Suprapubic skin (tissue), 4 donors: ENCODE measurements around the gene CAMKK1. TPM values are rescaled to one million over a fixed set of nuclear protein-coding genes. Genes with fewer than 3 reads are reported as not detected.
"Not testable (repeated sequence)": the region's sequence is repeated elsewhere in the genome, so short reads cannot be mapped to it uniquely, and the experiment has no call there.

ENCODE experiments used
- DNase-seq, 2 donors: peaks; one replicate each; pipeline ENCODE4 v3.0.0-alpha.2; 2019; ENCODE audit warnings: low spot score in 2 of 2
- H3K27ac ChIP-seq: fragments of 200-600 bp; sonication (generic); one replicate; pipeline ENCODE4 v1.5.1; 2019
- H3K27me3 ChIP-seq: fragments of 200-600 bp; sonication (generic); one replicate; pipeline ENCODE4 v1.5.1; 2019
- H3K36me3 ChIP-seq: fragments of 200-600 bp; sonication (generic); one replicate; pipeline ENCODE4 v1.5.1; 2019
- H3K4me1 ChIP-seq: fragments of 200-600 bp; sonication (generic); one replicate; pipeline ENCODE4 v1.5.1; 2019
- H3K4me3 ChIP-seq: fragments of 200-600 bp; sonication (generic); one replicate; pipeline ENCODE4 v1.5.1; 2019; ENCODE audit warnings: mild to moderate bottlenecking
- H3K9me3 ChIP-seq: fragments of 200-600 bp; sonication (generic); one replicate; pipeline ENCODE4 v1.5.1; 2019
- CTCF ChIP-seq, 2 donors: fragments of 200-600 bp in 1 of 2; fragments of 450-650 bp in 1 of 2; sonication (generic) in 1 of 2; IDR thresholded peaks; one replicate each; pipeline ENCODE4 v1.5.1; 2016 to 2019; ENCODE audit warnings: antibody characterized with exemption in 2 of 2, mild to moderate bottlenecking in 1 of 2, moderate library complexity in 1 of 2
- EP300 ChIP-seq: sonication (generic); formaldehyde crosslinking; IDR thresholded peaks from one replicate; pipeline ENCODE4 v1.6.1; 2017; ENCODE audit warnings: antibody characterized with exemption
- POLR2A ChIP-seq, 2 donors: fragments of 450-650 bp; IDR thresholded peaks; one replicate each; pipeline ENCODE4 v1.6.1; 2017; ENCODE audit warnings: antibody characterized with exemption in 2 of 2, mild to moderate bottlenecking in 2 of 2, moderate library complexity in 2 of 2
- POLR2AphosphoS5 ChIP-seq, 3 donors: sonication (generic); formaldehyde crosslinking; IDR thresholded peaks; one replicate each; pipeline ENCODE4 v1.6.1; 2017; ENCODE audit warnings: antibody characterized with exemption in 3 of 3
- WGBS: methylation state at CpG from one replicate; pipeline ENCODE4 v1.1.5; 2018; 5-methylcytosine and 5-hydroxymethylcytosine counted together
- total RNA-seq, 4 donors: library from RNA; depleted of rRNA; stranded (reverse); fragments of >200 nt; gene quantifications; one replicate each; pipeline ENCODE4 v1.1.0, GENCODE V29; 2016

CAMKK1 gene
- total RNA-seq, 4 donors from 2014 or later, result 10.8 to 17.3 (median 12.9) TPM

- peak overlapping the region; percentile 80 for H3K4me3 ChIP-seq
- TF ChIP-seq EP300, result no peak
- TF ChIP-seq CTCF (IDR thresholded peaks at IDR 0.05), result no peak
- no peak for TF ChIP-seq POLR2AphosphoS5 (IDR thresholded peaks at IDR 0.05)
- TF ChIP-seq POLR2A (IDR thresholded peaks at IDR 0.05), result no peak
- no peak for DNase-seq
- WGBS, result 1% methylated on average over 7 of the region's 8 CpGs
- peaks cover 26% of the 10 kb centered on the region for H3K36me3 ChIP-seq
- no peaks in the 10 kb centered on the region for H3K27me3 ChIP-seq
- H3K4me1 ChIP-seq, result peaks cover 24% of the 10 kb centered on the region
- peak overlapping the region; percentile 89 for H3K27ac ChIP-seq
- H3K9me3 ChIP-seq, result no peaks in the 10 kb centered on the region
Measured at GRCh38 chr17:3845291-3845620, 47.6 kb downstream of the CAMKK1 start.

GRCh38 chr17:3844556-3844955, 48.3 kb downstream of the CAMKK1 start:
- peak in 1 of 2 donors; percentile 49 for DNase-seq
- Histone ChIP-seq H3K4me3 (peak overlapping the region; percentile 80), H3K4me1 (peaks cover 24% of the 10 kb centered on the region), H3K36me3 (peaks cover 33% of the 10 kb centered on the region)
- not testable (repeated sequence) for H3K27me3 ChIP-seq, H3K27ac ChIP-seq, H3K9me3 ChIP-seq
- 91% methylated on average over 19 of the region's 19 CpGs for WGBS

GRCh38 chr17:3843935-3844516, 48.8 kb downstream of the CAMKK1 start:
- Histone ChIP-seq H3K4me3 (no peak overlapping the region), H3K27me3 (no peaks in the 10 kb centered on the region), H3K27ac (no peak overlapping the region), H3K36me3 (peaks cover 38% of the 10 kb centered on the region), H3K9me3 (no peaks in the 10 kb centered on the region), H3K4me1 (peaks cover 24% of the 10 kb centered on the region)
- TF ChIP-seq CTCF (IDR thresholded peaks at IDR 0.05) (peak; percentile 6 to 51), EP300 (no peak)
- 24% methylated on average over 3 of the region's 3 CpGs for WGBS
- peak in 1 of 2 donors; percentile 61 for DNase-seq

- peak in 1 of 2 donors; percentile 56 for DNase-seq
- peaks cover 70% of the 10 kb centered on the region for H3K36me3 ChIP-seq
- 88% methylated on average over 12 of the region's 12 CpGs for WGBS
- H3K27me3 ChIP-seq, result no peaks in the 10 kb centered on the region
- H3K27ac ChIP-seq, result no peak overlapping the region
- TF ChIP-seq CTCF (IDR thresholded peaks at IDR 0.05) (no peak), POLR2A (IDR thresholded peaks at IDR 0.05) (no peak), EP300 (no peak), POLR2AphosphoS5 (IDR thresholded peaks at IDR 0.05) (no peak)
- peaks cover 8% of the 10 kb centered on the region for H3K4me1 ChIP-seq
- no peak overlapping the region for H3K4me3 ChIP-seq
- H3K9me3 ChIP-seq, result no peaks in the 10 kb centered on the region
Measured at GRCh38 chr17:3838206-3838605, 54.6 kb downstream of the CAMKK1 start.

GRCh38 chr17:3836551-3836950, 56.3 kb downstream of the CAMKK1 start:
- peaks cover 57% of the 10 kb centered on the region for H3K36me3 ChIP-seq
- WGBS, result 91% methylated on average over 10 of the region's 10 CpGs

More at GRCh38 chr17:3836551-3836950, 56.3 kb downstream of the CAMKK1 start:
- H3K4me3 ChIP-seq, result no peak overlapping the region
- no peaks in the 10 kb centered on the region for H3K9me3 ChIP-seq
- no peak overlapping the region for H3K27ac ChIP-seq
- no peak for DNase-seq
- peaks cover 8% of the 10 kb centered on the region for H3K4me1 ChIP-seq
- TF ChIP-seq CTCF (IDR thresholded peaks at IDR 0.05), result no peak
- TF ChIP-seq EP300, result no peak
- TF ChIP-seq POLR2A (IDR thresholded peaks at IDR 0.05), result no peak
- TF ChIP-seq POLR2AphosphoS5 (IDR thresholded peaks at IDR 0.05), result no peak
- H3K27me3 ChIP-seq, result no peaks in the 10 kb centered on the region
